Spleen (tissue), 11 donors: ENCODE measurements around the gene RGS8. TPM values are rescaled to one million over a fixed set of nuclear protein-coding genes. Genes with fewer than 3 reads are reported as not detected.

ENCODE experiments used
- DNase-seq: peaks from one replicate; pipeline ENCODE4 v3.0.0-alpha.2; 2020
- H3K27ac ChIP-seq, 8 donors: fragments of 200-600 bp; sonication (generic) in 7 of 8; 1 replicate in 4 of 8; 2 replicates in 4 of 8; pipeline versions ENCODE4 v1.5.0 to v1.8.0; 2016 to 2021; ENCODE audit warnings: inconsistent platforms in 4 of 8, mild to moderate bottlenecking in 4 of 8, moderate library complexity in 1 of 8
- H3K27me3 ChIP-seq, 7 donors: fragments of 200-600 bp; sonication (generic) in 6 of 7; replicated peaks in 1 of 7; 1 replicate in 4 of 7; 2 replicates in 3 of 7; pipeline versions ENCODE4 v1.5.0 to v1.8.0; 2016 to 2021; ENCODE audit warnings: inconsistent platforms in 3 of 7, mild to moderate bottlenecking in 1 of 7
- H3K36me3 ChIP-seq, 6 donors: fragments of 200-600 bp; sonication (generic) in 5 of 6; 1 replicate in 4 of 6; 2 replicates in 2 of 6; pipeline versions ENCODE4 v1.5.0 to v1.8.0; 2016 to 2021; ENCODE audit warnings: inconsistent platforms in 2 of 6
- H3K4me1 ChIP-seq, 6 donors: fragments of 200-600 bp; sonication (generic) in 5 of 6; 1 replicate in 3 of 6; 2 replicates in 3 of 6; pipeline versions ENCODE4 v1.5.0 to v1.8.0; 2016 to 2021; ENCODE audit warnings: inconsistent platforms in 3 of 6
- H3K4me3 ChIP-seq, 8 donors: fragments of 200-600 bp; sonication (generic) in 7 of 8; 1 replicate in 4 of 8; 2 replicates in 4 of 8; pipeline versions ENCODE4 v1.5.0 to v1.8.0; 2016 to 2021; ENCODE audit warnings: inconsistent platforms in 4 of 8, mild to moderate bottlenecking in 4 of 8, moderate library complexity in 2 of 8
- H3K9me3 ChIP-seq, 8 donors: fragments of 200-600 bp; sonication (generic) in 7 of 8; 1 replicate in 4 of 8; 2 replicates in 4 of 8; pipeline versions ENCODE4 v1.5.0 to v1.8.0; 2016 to 2021; ENCODE audit warnings: inconsistent platforms in 4 of 8
- CTCF ChIP-seq, 11 experiments: fragments of 200-600 bp in 7 of 11; fragments of 450-650 bp in 4 of 11; sonication (generic) in 4 of 11; IDR thresholded peaks in 8 of 11; conservative IDR thresholded peaks in 3 of 11; 1 replicate in 7 of 11; 2 replicates in 4 of 11; pipeline versions ENCODE4 v1.4.0 to v1.8.0; 2016 to 2021; ENCODE audit warnings: antibody characterized with exemption in 11 of 11, inconsistent platforms in 4 of 11, mild to moderate bottlenecking in 1 of 11
- POLR2A ChIP-seq, 3 donors: fragments of 450-650 bp; IDR thresholded peaks; one replicate each; pipeline ENCODE4 v1.5.1; 2017; ENCODE audit warnings: antibody characterized with exemption in 3 of 3, mild to moderate bottlenecking in 1 of 3
- POLR2AphosphoS5 ChIP-seq, 3 donors: sonication (generic); formaldehyde crosslinking; IDR thresholded peaks; one replicate each; pipeline ENCODE4 v1.5.1; 2017; ENCODE audit warnings: antibody characterized with exemption in 3 of 3
- WGBS, 5 donors: extraction: QIAGEN DNeasy Blood & Tissue Kit in 3 of 5; methylation state at CpG; one replicate each; pipeline versions ENCODE4 v1.1.5 to v1.1.7; 2013 to 2018; 5-methylcytosine and 5-hydroxymethylcytosine counted together
- intact Hi-C: fragments of 100-400 bp; cut with DNase I; formaldehyde crosslinking; loops from one replicate; pipeline ENCODE4 v1.15.0; 2023; ENCODE audit warnings: low total_unique reads
- polyA plus RNA-seq, 3 donors: library from polyadenylated mRNA; stranded (reverse); fragments of 200-250 nt; gene quantifications; one replicate each; pipeline ENCODE4 v1.2.1, GENCODE V29; 2013
- total RNA-seq, 7 donors: library from RNA; depleted of rRNA in 3 of 7; stranded (reverse); fragments of >200 nt in 3 of 7; fragmentation: NEBNext Ultra II Directional in 4 of 7; extraction: Animal tissue kit (Norgen Biotek cat#: 25700) in 4 of 7; gene quantifications; one replicate each; pipeline versions ENCODE4 v1.1.0 to v1.2.1, GENCODE V29; 2016 to 2021
- donor health status: healthy with polysubstance abuse.
- donor health status: DM: no; HTN: no; CAD: no; lungs with moderate emphysema.
- donor health status: DM: no; HTN: no; CAD: no.
- donor health status: Bipolar disorder and iron deficiency.
- donor health status: healthy.
- donor health status: DM: no; HTN: no; CAD: no.
- donor health status: DM: yes; HTN: yes; CAD: no.

RGS8 gene
- total and polyA plus RNA-seq, 10 donors = 0.09 to 0.11 TPM; not detected in 8

DNA sequence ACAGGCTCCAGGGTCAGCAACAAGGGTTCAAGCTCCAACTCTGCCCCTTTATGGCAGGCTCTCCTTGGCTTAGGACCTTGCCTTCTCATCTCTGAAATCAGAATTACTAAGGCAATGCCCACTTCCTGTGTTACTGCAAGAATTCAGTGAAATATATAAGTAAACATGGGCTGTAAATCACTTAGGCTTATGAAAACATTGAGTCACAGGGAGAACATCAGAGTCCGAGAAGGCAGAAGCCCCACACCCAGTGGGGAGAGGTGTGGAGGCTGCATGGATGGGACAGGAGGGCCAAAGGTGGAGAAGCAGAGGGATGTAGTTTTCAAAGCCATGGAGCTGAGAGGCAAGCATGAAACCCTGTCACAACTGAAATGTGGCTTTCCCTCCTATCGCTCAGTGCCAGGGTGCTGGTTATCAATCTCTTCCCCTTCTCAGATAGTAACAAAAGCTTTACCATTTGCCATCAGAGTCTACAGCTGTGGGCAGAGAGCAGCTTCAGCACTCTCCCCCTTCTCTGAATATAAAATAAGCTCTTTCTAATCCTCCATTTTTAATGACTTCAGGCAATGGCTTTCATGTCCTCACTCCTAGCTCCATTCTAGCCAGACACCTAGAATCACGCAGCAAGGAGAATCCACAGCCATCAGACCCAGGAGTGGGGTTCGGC lies 3.4 kb downstream of the RGS8 start:
- WGBS, 5 donors = 73 to 82% (median 80%) methylated on average over 4 of the region's 4 CpGs
- Histone ChIP-seq H3K27me3 (peaks cover 0 to 27% (median 0%) of the 10 kb centered on the region in 7 donors), H3K9me3 (no peaks in the 10 kb centered on the region), H3K4me1 (peaks cover 5 to 17% (median 9%) of the 10 kb centered on the region in 6 donors), H3K4me3 (no peak overlapping the region), H3K36me3 (no peaks in the 10 kb centered on the region), H3K27ac (no peak overlapping the region)
- DNase-seq = no peak
- intact Hi-C loops = no loop called here
- TF ChIP-seq CTCF (IDR thresholded peaks at IDR 0.05 in 8 of 11, conservative IDR thresholded peaks at IDR 0.05 in 3 of 11) (no peak), POLR2AphosphoS5 (IDR thresholded peaks at IDR 0.05) (no peak), POLR2A (IDR thresholded peaks at IDR 0.05) (no peak)

DNA sequence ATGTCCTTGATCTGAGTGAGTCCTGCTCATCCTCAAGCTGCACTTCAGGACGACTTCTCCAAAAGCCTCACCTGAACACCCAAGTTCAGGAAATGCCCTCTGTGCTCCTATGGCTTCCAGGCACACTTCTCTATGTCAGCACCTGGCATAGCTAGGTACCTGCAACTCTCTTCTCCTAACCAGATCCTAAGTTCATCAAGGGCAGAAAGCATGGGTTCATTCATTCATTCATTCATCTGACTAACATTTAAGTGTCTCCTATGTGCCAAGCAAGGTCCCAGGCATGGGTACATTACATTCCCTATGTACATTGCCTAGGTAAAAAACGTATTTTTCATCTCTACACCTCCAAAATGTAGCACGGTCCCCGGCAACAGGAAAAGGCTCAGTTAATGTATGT lies 4.0 kb downstream of the RGS8 start:
- 78 to 91% (median 89%) methylated on average over 4 of the region's 4 CpGs for WGBS, 5 donors
- intact Hi-C loops = no loop called here
- Histone ChIP-seq H3K9me3 (no peaks in the 10 kb centered on the region), H3K36me3 (no peaks in the 10 kb centered on the region), H3K27me3 (peaks cover 0 to 23% (median 0%) of the 10 kb centered on the region in 7 donors), H3K27ac (no peak overlapping the region), H3K4me3 (no peak overlapping the region), H3K4me1 (peaks cover 5 to 18% (median 9%) of the 10 kb centered on the region in 6 donors)
- no peak for DNase-seq
- no peak for TF ChIP-seq POLR2AphosphoS5 (IDR thresholded peaks at IDR 0.05)
- TF ChIP-seq CTCF (IDR thresholded peaks at IDR 0.05 in 8 of 11, conservative IDR thresholded peaks at IDR 0.05 in 3 of 11) = no peak
- no peak for TF ChIP-seq POLR2A (IDR thresholded peaks at IDR 0.05)

DNA sequence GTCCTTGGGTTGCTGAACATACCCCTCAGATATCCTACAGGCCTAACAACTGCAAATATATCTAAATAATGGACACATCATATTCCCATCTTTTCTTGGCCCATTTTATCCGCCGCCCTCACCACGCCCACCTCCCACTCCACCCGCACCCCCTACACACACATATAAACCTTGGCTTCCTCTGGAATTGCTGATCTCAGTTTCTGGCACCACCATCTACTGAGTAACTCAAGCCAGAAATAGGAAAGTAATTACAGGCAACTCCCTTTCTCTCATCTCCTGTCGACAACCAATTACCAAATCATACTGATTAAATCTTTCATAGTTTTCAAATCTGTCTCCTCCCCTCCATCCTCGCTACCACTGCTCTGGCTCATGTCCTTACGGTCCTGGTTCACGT lies 4.7 kb downstream of the RGS8 start:
- H3K27ac ChIP-seq = peak overlapping the region in 1 of 8 donors; percentile 26
- H3K4me3 ChIP-seq = no peak overlapping the region
- peaks cover 5 to 18% (median 9%) of the 10 kb centered on the region in 6 donors for H3K4me1 ChIP-seq
- intact Hi-C loops = no loop called here
- H3K9me3 ChIP-seq = no peaks in the 10 kb centered on the region
- 61 to 78% (median 67%) methylated on average over 8 of the region's 8 CpGs for WGBS, 5 donors
- no peaks in the 10 kb centered on the region for H3K36me3 ChIP-seq
- H3K27me3 ChIP-seq = peaks cover 0 to 17% (median 0%) of the 10 kb centered on the region in 7 donors
- no peak for DNase-seq
- no peak for TF ChIP-seq POLR2AphosphoS5 (IDR thresholded peaks at IDR 0.05)
- TF ChIP-seq CTCF (IDR thresholded peaks at IDR 0.05 in 8 of 11, conservative IDR thresholded peaks at IDR 0.05 in 3 of 11) = no peak
- no peak for TF ChIP-seq POLR2A (IDR thresholded peaks at IDR 0.05)

- Histone ChIP-seq H3K4me1 (peaks cover 5 to 18% (median 9%) of the 10 kb centered on the region in 6 donors), H3K9me3 (no peaks in the 10 kb centered on the region), H3K36me3 (no peaks in the 10 kb centered on the region), H3K4me3 (no peak overlapping the region), H3K27ac (no peak overlapping the region), H3K27me3 (peaks cover 0 to 7% (median 0%) of the 10 kb centered on the region in 7 donors)
- 58 to 70% (median 66%) methylated on average over 5 of the region's 5 CpGs for WGBS, 5 donors
- DNase-seq = no peak
- intact Hi-C loops = no loop called here
- TF ChIP-seq POLR2A (IDR thresholded peaks at IDR 0.05) (no peak), CTCF (IDR thresholded peaks at IDR 0.05 in 8 of 11, conservative IDR thresholded peaks at IDR 0.05 in 3 of 11) (no peak), POLR2AphosphoS5 (IDR thresholded peaks at IDR 0.05) (no peak)
Measured at GRCh38 chr1:182677397-182678098, 6.8 kb downstream of the RGS8 start.
